TTC549 (cell line): ENCODE results near the gene RIPOR2.

Experiments used
- FAIRE-seq: peaks from 2 replicates; lab custom pipeline; 2012; peaks lifted over from hg19 to GRCh38; lab: Jason Lieb, UNC

The RIPOR2 gene

GRCh38 chr6:24935366-24936152, at the start of gene RIPOR2:
TSS of gene RIPOR2 (minus strand) at chr6:24935960. CDS start at chr6:24935898, 62 bp downstream.
- FAIRE-seq = no peak

GRCh38 chr6:24985323-24985722, 49.6 kb upstream of the RIPOR2 start:
- no peak for FAIRE-seq

- no peak for FAIRE-seq
Measured at GRCh38 chr6:24982231-24982630, 46.5 kb upstream of the RIPOR2 start.

GRCh38 chr6:24981386-24981760, 45.6 kb upstream of the RIPOR2 start:
- FAIRE-seq = no peak

GRCh38 chr6:24980507-24981385, 45.0 kb upstream of the RIPOR2 start:
- no peak for FAIRE-seq

GRCh38 chr6:24979176-24979575, 43.4 kb upstream of the RIPOR2 start:
- FAIRE-seq = no peak

GRCh38 chr6:24974182-24975171, 38.7 kb upstream of the RIPOR2 start:
- FAIRE-seq = no peak

- FAIRE-seq = no peak
Measured at GRCh38 chr6:24972311-24972958, 36.7 kb upstream of the RIPOR2 start.

- no peak for FAIRE-seq
Measured at GRCh38 chr6:24971067-24971466, 35.3 kb upstream of the RIPOR2 start.

GRCh38 chr6:24969343-24969860, 33.6 kb upstream of the RIPOR2 start:
- no peak for FAIRE-seq

GRCh38 chr6:24968783-24969182, 33.0 kb upstream of the RIPOR2 start:
- FAIRE-seq = no peak

GRCh38 chr6:24967211-24967610, 31.5 kb upstream of the RIPOR2 start:
- FAIRE-seq = no peak

- no peak for FAIRE-seq
Measured at GRCh38 chr6:24966381-24966780, 30.6 kb upstream of the RIPOR2 start.

GRCh38 chr6:24963887-24964570, 28.3 kb upstream of the RIPOR2 start:
- no peak for FAIRE-seq

- FAIRE-seq = no peak
Measured at GRCh38 chr6:24963339-24963738, 27.6 kb upstream of the RIPOR2 start.

- FAIRE-seq = no peak
Measured at GRCh38 chr6:24961852-24962251, 26.1 kb upstream of the RIPOR2 start.

GRCh38 chr6:24960991-24961475, 25.3 kb upstream of the RIPOR2 start:
- no peak for FAIRE-seq

GRCh38 chr6:24959319-24959718, 23.6 kb upstream of the RIPOR2 start:
- FAIRE-seq = no peak

- FAIRE-seq = no peak
Measured at GRCh38 chr6:24957199-24957598, 21.4 kb upstream of the RIPOR2 start.

- FAIRE-seq = no peak
Measured at GRCh38 chr6:24953726-24954125, 18.0 kb upstream of the RIPOR2 start.
